22Rv1 (cell line): Measurements from ENCODE around the gene NEURL2.
A peak's percentile ranks its signal among the peaks of the same experiment; 100 is the strongest.
"Not testable (repeated sequence)": the region's sequence is repeated elsewhere in the genome, so short reads cannot be mapped to it uniquely, and the experiment has no call there.

Experiments used
- H3K27ac ChIP-seq: fragments of 450-650 bp; 2 replicates; pipeline ENCODE4 v1.5.1; 2017
- CTCF ChIP-seq: fragments of 450-650 bp; IDR thresholded peaks from 2 replicates; pipeline ENCODE4 v1.5.1; 2017; ENCODE audit warnings: mild to moderate bottlenecking
- ZFX ChIP-seq: fragments of 450-650 bp; IDR thresholded peaks from 2 replicates; pipeline ENCODE4 v1.6.1; 2017; ENCODE audit warnings: antibody characterized with exemption, borderline replicate concordance

NEURL2 gene

GRCh38 chr20:45934586-45935415, 43.8 kb upstream of the NEURL2 start, which contains the start of gene PCIF1:
Gene PCIF1, plus strand, starts transcription at chr20:45934683. Its CDS starts 4,317 bp downstream, at chr20:45939000.
- TF ChIP-seq CTCF (no peak), ZFX (no peak)
- H3K27ac ChIP-seq = peak within 1 kb of the TSS; percentile 98

GRCh38 chr20:45934046-45934585, 43.1 kb upstream of the NEURL2 start:
- no peak for TF ChIP-seq CTCF
- no peak for TF ChIP-seq ZFX
- peak overlapping the region; percentile 98 for H3K27ac ChIP-seq

GRCh38 chr20:45933266-45934045, 42.4 kb upstream of the NEURL2 start:
- peak overlapping the region; percentile 98 for H3K27ac ChIP-seq
- TF ChIP-seq ZFX (no peak), CTCF (0 out of 2 replicates have a peak, but pooled peaks have one; percentile 5)

GRCh38 chr20:45931680-45932079, 40.7 kb upstream of the NEURL2 start:
- not testable (repeated sequence) for H3K27ac ChIP-seq

GRCh38 chr20:45927071-45927878, 36.3 kb upstream of the NEURL2 start:
- no peak overlapping the region for H3K27ac ChIP-seq
- TF ChIP-seq CTCF = no peak
- TF ChIP-seq ZFX = no peak

GRCh38 chr20:45926731-45927070, 35.7 kb upstream of the NEURL2 start:
- TF ChIP-seq CTCF (no peak), ZFX (no peak)
- no peak overlapping the region for H3K27ac ChIP-seq

GRCh38 chr20:45925821-45926506, 35.0 kb upstream of the NEURL2 start:
- H3K27ac ChIP-seq = no peak overlapping the region
- TF ChIP-seq CTCF (no peak), ZFX (no peak)
